CD4-positive, alpha-beta T cell treated with Interleukin-6 for 4 hours (primary cell): Measurements from ENCODE around the gene KIAA1328.

Source experiments
- DNase-seq: peaks from one replicate; pipeline ENCODE4 v3.0.0-alpha.2; 2020; ENCODE audit warnings: mixed read lengths

Gene KIAA1328

DNA sequence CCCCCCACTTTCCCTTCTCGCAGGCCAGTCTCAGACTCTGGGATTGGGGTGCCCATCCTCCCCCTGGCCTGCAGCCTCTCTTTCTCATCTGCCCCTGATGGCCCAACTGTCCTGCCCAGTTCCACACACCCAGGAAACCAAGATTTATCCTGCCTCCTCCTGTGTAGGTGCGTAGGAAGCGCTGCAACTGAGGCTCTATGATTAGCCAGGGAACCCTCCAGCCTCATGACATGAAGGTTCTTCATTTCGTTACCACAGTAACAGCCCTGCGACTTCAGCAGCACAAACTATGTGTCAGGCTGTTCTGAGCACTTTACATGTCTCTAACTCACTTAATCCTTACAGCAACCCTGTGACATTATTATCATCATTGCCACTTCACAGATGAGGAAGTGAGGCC, 430.8 kb downstream of the KIAA1328 start:
- DNase-seq: no peak

DNA sequence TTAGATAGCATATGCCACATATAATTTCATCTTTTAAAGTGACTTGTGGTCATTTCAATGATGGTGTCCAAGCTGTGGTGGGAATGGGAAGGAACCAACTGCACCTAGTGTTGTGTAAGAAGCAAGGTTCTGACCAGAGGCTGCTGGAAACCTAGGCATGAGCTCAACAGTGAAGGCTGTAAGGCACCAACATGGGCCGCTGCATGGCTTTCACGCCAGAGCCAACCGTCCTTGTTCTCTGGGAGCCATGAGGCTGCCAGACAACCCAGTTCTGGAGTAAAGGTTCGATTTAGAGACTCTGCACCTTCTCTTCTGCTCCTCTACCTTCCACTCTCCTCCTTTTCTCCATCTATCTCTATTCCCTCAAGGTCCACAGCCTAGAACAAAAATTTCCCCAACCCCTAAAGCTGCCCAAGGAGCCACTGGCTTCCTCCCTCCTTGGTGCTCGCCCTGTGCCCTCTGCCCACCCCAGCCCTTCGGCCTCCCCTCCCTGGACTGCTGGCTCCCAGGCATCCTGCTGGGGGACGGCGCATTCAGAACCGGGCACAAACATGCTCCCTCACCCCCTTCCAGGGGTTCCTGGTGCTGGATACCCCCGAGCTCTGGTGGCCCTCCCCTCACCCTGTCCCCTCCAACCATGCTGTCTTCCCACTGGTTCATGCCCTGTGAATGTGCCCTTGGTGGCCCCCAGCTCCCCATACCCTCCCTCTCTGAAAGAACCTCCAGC, 431.6 kb downstream of the KIAA1328 start:
- no peak for DNase-seq

DNA sequence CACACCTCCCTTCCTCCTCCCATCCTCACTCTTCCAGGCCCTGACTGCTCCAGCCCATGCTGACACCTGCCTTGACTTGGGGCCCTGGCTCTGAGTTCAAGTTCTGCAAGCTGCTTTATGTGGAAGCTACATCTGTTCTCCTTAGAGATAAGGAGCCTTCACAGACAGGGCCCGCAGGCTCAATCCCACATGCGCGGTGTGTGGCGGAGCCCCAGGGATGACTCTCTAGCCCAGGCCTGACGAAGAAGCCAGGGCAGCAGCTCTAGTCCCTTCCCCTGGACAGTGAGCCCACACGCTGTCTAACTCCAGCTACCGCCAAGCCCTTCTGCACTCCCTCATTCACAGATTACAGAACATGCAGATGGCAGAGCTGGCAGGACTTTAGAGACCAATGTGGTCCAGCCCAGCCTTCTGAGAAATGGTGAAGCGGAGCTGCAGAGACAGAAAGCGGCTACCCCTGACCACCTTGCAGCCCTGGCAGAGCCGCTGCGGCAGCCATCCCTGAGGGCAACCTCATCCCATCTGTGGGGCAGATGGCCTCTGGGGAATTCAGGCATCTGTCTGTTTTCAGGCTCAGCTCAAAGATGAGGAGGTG, 432.4 kb downstream of the KIAA1328 start:
- DNase-seq: no peak

GRCh38 chr18:37261988-37262387, 433.1 kb downstream of the KIAA1328 start:
- no peak for DNase-seq

DNA sequence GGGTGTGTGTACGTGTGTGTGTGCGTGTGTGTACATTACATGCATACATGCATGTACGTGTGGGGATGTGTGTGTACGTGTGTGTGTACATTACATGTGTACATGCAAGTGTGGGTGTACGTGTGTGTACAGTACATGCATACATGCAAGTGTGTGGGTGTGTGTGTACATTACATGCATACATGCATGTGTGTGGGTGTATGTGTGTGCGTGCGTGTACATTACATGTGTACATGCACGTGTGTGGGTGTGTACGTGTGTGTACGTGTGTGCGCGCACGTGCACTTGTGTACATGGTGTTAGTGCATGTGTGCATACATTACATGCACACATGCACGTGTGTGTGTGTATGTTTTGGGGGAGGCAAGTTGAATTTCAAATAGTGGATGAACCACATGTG, 436.0 kb downstream of the KIAA1328 start:
- DNase-seq: no peak

DNA sequence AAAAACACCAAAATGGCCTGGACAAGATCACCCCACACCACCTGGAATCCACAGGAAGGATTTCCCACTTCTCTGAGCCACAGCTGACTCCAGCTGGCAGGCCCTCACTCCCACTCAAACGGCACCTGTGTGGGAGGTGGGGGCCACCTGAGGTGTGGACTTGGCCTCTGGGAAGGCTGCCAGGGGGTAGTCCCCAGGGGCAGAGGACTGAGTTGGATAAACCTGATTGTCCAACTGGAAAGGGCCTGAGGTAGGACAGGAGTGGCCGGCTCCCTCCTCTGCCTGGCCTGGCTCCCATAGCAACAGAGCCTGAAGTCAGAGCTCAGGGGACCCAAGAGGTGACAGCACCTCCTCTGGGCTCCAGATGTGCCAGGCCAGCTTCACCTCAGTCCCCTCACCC, 436.5 kb downstream of the KIAA1328 start:
- DNase-seq: no peak

DNA sequence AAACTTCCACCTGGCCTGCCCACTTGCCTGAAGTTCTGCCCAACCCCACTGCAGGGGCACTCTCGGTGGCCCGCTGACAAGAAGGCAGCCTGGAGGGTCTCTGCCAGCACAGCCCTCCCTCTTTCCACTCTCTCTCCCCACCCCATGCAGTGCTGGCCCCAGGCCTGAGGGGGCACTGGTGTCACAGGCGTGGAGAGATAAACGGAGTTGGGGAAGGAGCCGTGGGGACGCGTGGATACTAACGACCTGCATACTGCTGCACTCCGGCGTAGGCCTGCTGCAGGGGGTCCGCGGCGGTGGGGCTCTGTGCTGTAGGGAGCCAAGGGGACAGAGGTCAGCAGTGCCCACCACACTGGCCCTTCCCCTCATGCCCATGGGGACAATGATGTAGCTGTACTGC, 437.4 kb downstream of the KIAA1328 start:
- no peak for DNase-seq

DNA sequence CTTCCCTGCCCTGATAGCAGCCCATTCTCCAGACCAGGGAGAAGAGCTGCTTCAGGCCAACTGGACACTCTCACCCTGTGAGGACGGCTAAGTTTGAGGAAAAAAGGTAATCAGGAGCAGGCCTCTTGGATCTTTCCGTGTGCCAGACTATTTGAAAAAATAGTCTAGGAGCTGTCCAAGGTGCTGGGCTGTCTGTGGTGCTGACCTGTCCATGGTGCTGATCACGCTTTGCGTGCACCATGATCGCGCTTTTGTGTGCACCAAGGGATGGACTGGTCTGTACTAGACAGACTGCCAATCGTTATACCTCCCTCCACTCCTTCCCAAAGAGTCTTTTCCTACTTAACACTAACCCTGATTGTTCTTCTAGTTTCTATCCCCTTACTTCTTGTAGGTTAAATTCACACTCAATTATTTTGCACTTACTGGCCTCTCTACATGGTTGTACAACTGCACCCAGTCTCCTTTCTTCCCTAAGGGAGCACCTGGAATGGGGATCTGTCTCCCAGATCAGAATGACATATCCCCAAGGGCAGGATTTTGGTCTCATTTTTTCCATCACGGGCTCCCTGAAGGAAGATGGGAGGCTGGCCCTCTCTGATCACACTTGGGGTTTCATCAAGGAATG, 441.2 kb downstream of the KIAA1328 start:
- no peak for DNase-seq

DNA sequence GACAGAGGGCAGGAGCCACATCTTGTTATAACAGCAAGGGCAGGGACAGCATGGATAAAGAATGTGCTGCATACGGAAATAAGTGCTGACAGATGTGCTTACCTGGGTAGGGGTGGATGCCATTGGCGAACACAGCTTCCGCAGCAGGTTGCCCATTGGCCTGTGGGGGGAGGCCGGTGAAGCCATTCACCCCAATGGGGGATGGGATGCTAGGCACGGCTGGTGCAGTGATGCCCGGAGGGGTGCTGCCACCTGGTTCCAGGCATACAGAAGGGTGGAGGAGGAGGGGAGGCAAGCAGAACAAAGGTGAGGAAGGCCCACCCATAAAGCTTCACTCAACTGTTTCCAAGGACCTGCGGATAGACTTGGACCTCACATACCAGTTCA, 441.7 kb downstream of the KIAA1328 start:
- no peak for DNase-seq

- no peak for DNase-seq
Observed at GRCh38 chr18:37272226-37272625, 443.3 kb downstream of the KIAA1328 start.

DNA sequence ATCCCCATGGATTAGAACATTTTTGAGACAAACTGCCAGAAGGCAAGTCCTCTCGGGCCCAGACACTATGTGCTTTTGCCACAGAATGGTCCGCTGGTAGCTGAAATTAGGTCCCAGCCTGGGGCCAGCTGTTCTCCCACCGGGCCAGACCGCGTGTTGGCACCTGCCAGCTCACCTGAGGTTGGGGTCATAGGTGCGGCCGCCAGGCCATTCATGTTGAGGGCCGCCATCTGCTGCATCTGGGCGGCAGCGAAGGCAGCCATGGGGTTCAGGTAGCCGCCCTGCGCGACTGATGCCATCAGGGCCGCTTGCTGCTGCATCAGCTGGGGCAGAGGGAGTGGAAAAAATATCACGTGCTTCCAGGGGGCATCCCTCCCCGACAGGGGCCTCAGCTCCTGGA, 443.9 kb downstream of the KIAA1328 start:
- no peak for DNase-seq

- DNase-seq: no peak
Observed at GRCh38 chr18:37274309-37275236, 445.6 kb downstream of the KIAA1328 start.

DNA sequence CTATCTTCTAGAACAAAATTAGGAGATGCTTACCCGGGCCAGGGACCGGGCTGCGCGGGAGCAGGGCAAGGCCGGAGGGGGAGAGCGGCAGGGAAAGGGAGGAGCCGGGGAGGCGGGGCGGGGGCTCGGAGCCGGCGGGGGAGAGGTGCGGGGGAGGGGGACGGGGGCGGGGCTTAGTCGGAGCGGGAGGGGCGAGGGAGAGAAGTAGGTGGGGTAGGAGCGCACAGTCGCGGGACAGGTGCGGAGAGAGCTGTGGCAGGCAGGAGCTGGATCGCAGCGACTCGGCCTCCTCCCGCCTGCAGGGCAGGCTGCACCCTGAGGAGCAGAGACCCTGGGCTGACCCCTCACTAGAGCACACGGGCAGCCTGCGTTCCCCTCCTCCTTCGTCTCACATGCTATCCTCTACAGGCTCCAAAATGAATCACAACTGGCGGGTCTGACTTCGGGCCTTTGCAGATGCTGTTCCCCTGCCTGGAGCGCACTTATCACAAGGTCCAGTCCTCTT, 446.4 kb downstream of the KIAA1328 start:
- DNase-seq: no peak

- DNase-seq: no peak
Observed at GRCh38 chr18:37276111-37276890, 447.4 kb downstream of the KIAA1328 start.

DNA sequence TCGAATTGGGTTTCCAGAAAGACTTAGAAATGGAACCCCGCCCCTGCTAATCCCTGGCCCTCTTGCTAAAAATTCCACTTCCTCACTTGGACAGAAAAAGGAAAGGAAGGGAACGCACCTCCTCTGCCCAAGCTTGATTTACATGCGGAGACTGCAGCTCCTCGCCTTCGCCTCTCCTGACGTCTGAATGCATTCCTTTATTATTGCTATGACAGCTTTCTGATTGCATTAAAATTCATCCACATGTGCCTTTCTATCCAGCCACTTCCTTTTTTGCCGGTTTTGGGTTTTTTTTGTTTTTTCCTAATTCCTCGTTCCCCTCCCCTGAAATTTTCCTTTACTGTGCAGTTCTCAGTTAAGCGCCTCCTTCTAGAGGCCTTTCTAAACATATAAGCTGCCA, 448.9 kb downstream of the KIAA1328 start:
- no peak for DNase-seq
